ENCODE measurements around the gene CBARP.

DNA sequence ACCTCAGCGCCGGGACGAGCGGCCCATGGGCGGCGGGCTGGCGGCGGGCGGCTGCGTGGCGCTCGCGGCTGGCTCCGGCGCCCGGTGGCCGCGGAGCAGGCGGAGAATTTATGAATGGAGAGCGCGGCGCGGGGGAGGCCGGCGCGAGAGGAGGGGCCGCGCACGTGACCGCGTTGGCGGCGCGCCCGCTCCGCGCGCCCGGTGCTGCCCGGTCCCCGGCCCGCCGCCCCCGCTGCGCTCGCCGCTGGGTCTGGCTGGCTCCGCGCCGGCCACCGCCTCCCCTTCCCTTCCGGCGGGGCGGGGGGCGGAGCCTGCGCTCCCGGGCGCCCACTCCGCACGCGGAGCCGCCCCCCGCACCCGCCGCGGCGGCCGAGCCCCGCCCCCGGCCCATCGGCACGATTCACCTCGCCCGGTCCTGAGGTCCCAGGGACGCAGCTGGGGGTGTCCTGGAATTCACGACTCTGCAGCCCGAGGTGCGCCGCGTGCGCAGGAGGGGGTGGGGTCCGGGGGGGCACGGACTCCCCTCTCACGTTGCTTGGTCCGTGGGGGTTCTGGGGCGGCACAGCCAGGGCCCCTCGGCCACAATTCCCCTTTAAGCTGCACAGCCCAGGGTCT is at the start of gene CBARP:
- TF ChIP-seq, protein P1, sequence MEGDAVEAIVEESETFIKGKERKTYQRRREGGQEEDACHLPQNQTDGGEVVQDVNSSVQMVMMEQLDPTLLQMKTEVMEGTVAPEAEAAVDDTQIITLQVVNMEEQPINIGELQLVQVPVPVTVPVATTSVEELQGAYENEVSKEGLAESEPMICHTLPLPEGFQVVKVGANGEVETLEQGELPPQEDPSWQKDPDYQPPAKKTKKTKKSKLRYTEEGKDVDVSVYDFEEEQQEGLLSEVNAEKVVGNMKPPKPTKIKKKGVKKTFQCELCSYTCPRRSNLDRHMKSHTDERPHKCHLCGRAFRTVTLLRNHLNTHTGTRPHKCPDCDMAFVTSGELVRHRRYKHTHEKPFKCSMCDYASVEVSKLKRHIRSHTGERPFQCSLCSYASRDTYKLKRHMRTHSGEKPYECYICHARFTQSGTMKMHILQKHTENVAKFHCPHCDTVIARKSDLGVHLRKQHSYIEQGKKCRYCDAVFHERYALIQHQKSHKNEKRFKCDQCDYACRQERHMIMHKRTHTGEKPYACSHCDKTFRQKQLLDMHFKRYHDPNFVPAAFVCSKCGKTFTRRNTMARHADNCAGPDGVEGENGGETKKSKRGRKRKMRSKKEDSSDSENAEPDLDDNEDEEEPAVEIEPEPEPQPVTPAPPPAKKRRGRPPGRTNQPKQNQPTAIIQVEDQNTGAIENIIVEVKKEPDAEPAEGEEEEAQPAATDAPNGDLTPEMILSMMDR (conservative IDR thresholded peaks at IDR 0.05 in 1 of 2, IDR thresholded peaks at IDR 0.05 in 1 of 2; ENCODE audit: low read depth in 1 of 2, low read length in 2 of 2), result no peak
- TF ChIP-seq EZH2 (IDR thresholded peaks at IDR 0.05; ENCODE audit: low read length, missing control alignments), result no peak
